ENCODE measurements around the gene RGS3. TPM values are rescaled to one million over a fixed set of nuclear protein-coding genes. Genes with fewer than 3 reads are reported as not detected.

RGS3 gene
- total and polyA plus RNA-seq, 2 of the 13 experiments (the other 11 are each of a cell fraction or from before 2014, with no cell fraction given), result 17.1 to 28.8 TPM

DNA sequence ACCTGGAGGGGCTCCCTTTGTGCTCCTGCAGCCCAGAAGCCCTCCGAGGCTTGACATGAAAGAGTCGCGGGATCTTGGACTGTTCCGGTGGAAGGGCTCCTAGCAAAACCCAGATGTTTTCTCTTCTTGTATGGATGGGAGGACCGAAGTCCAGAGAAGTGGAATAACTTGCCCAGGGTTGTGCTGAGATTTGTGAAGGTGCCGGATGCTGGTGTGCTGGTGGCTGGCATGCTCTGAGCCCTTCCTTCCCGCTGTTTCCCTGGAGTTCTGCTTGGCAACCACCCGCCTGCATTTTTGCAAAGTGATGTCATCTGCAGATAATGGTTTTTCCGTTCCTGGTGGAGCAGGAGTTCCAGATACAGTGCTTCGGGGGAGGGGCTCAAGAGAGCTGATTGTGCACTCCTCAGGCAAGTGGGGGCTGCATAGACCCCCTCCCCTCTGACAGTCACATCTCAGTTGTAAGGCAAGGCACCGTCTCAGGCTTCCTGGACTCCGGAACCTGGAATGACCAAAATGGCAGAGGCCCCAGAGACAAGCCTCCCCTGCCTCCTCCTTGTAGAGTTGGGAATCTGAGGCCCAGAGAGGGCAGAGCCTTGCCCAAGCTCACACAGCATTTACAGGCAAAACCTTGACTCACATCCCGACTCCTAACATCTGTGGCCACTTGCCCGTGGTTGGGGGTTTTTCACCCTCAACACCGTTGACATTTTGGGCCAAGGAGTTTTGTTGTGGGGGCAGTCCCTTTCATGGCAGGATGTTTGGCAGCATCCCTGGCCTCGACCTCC lies 157.0 kb downstream of the RGS3 start (continued):
- TF ChIP-seq, protein P1, sequence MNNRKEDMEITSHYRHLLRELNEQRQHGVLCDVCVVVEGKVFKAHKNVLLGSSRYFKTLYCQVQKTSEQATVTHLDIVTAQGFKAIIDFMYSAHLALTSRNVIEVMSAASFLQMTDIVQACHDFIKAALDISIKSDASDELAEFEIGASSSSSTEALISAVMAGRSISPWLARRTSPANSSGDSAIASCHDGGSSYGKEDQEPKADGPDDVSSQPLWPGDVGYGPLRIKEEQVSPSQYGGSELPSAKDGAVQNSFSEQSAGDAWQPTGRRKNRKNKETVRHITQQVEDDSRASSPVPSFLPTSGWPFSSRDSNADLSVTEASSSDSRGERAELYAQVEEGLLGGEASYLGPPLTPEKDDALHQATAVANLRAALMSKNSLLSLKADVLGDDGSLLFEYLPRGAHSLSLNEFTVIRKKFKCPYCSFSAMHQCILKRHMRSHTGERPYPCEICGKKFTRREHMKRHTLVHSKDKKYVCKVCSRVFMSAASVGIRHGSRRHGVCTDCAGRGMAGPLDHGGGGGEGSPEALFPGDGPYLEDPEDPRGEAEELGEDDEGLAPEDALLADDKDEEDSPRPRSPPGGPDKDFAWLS (CRISPR knock-in tag; IDR thresholded peaks at IDR 0.05; ENCODE audit: borderline replicate concordance), result no peak
- TF ChIP-seq, protein P2, sequence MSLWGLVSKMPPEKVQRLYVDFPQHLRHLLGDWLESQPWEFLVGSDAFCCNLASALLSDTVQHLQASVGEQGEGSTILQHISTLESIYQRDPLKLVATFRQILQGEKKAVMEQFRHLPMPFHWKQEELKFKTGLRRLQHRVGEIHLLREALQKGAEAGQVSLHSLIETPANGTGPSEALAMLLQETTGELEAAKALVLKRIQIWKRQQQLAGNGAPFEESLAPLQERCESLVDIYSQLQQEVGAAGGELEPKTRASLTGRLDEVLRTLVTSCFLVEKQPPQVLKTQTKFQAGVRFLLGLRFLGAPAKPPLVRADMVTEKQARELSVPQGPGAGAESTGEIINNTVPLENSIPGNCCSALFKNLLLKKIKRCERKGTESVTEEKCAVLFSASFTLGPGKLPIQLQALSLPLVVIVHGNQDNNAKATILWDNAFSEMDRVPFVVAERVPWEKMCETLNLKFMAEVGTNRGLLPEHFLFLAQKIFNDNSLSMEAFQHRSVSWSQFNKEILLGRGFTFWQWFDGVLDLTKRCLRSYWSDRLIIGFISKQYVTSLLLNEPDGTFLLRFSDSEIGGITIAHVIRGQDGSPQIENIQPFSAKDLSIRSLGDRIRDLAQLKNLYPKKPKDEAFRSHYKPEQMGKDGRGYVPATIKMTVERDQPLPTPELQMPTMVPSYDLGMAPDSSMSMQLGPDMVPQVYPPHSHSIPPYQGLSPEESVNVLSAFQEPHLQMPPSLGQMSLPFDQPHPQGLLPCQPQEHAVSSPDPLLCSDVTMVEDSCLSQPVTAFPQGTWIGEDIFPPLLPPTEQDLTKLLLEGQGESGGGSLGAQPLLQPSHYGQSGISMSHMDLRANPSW (CRISPR knock-in tag; IDR thresholded peaks at IDR 0.05; ENCODE audit: borderline replicate concordance), result no peak
- no peak for TF ChIP-seq ZMAT3 (CRISPR knock-in tag; conservative IDR thresholded peaks at IDR 0.05)
- peak; percentile 26; the same call in 1 of the 2 replicates for TF ChIP-seq HOXA3 (CRISPR knock-in tag; IDR thresholded peaks at IDR 0.05)
- TF ChIP-seq NFKB2 (CRISPR knock-in tag; IDR thresholded peaks at IDR 0.05; ENCODE audit: borderline replicate concordance), result 0 out of 2 replicates have a peak, but pooled peaks have one; percentile 33
- no peak for TF ChIP-seq FOXK2 (IDR thresholded peaks at IDR 0.05)
- TF ChIP-seq, protein P3, sequence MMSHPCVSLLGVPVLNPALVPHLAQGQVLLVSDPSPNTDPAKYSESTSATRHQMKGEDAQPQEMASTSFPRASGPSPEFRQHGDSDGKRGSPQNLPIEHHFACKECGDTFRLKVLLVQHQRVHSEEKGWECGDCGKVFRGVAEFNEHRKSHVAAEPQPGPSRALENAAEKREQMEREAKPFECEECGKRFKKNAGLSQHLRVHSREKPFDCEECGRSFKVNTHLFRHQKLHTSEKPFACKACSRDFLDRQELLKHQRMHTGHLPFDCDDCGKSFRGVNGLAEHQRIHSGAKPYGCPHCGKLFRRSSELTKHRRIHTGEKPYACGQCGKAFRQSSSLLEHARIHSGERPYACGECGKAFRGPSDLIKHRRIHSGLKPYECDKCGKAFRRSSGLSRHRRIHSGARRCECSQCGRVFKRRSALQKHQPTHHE (CRISPR knock-in tag; IDR thresholded peaks at IDR 0.05; ENCODE audit: borderline replicate concordance), result no peak
- TF ChIP-seq RARG (CRISPR knock-in tag; IDR thresholded peaks at IDR 0.05; ENCODE audit: low read depth), result no peak
- no peak for TF ChIP-seq NR1H2 (CRISPR knock-in tag; IDR thresholded peaks at IDR 0.05; ENCODE audit: borderline replicate concordance, low read depth)
- no peak for TF ChIP-seq TBP (CRISPR knock-in tag; IDR thresholded peaks at IDR 0.05)
- TF ChIP-seq, protein P4, sequence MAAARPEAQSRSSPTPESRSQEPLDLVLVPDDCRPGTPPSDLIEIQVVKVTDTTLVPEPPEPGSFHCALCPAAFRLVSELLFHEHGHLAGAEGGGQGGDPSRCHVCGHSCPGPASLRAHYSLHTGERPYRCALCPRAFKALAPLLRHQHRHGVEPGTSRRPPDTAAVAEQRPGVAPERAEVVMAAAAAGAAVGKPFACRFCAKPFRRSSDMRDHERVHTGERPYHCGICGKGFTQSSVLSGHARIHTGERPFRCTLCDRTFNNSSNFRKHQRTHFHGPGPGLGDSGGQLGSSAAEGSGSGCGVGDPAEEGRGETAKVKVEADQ (CRISPR knock-in tag; IDR thresholded peaks at IDR 0.05; ENCODE audit: borderline replicate concordance), result no peak
- TF ChIP-seq ARNT (IDR thresholded peaks at IDR 0.05), result no peak
- TF ChIP-seq ZFYVE20 (CRISPR knock-in tag; IDR thresholded peaks at IDR 0.05; ENCODE audit: borderline replicate concordance, low read depth), result no peak
- TF ChIP-seq SRSF9 (IDR thresholded peaks at IDR 0.05; ENCODE audit: borderline replicate concordance, insufficient read depth, low read depth, low read length, poor library complexity, severe bottlenecking), result no peak
- TF ChIP-seq CBFB (CRISPR knock-in tag; IDR thresholded peaks at IDR 0.05), result no peak
- TF ChIP-seq PCBP1 (IDR thresholded peaks at IDR 0.05; ENCODE audit: borderline replicate concordance, low read depth, low read length), result no peak
- TF ChIP-seq KAT2B (IDR thresholded peaks at IDR 0.05; ENCODE audit: borderline replicate concordance, low read depth, low read length), result no peak
- TF ChIP-seq, protein P5, sequence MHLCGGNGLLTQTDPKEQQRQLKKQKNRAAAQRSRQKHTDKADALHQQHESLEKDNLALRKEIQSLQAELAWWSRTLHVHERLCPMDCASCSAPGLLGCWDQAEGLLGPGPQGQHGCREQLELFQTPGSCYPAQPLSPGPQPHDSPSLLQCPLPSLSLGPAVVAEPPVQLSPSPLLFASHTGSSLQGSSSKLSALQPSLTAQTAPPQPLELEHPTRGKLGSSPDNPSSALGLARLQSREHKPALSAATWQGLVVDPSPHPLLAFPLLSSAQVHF (CRISPR knock-in tag; IDR thresholded peaks at IDR 0.05), result no peak
- no peak for TF ChIP-seq ATRX (CRISPR knock-in tag; IDR thresholded peaks at IDR 0.05; ENCODE audit: borderline replicate concordance)
- no peak for TF ChIP-seq ZNF615 (CRISPR knock-in tag; IDR thresholded peaks at IDR 0.05; ENCODE audit: borderline replicate concordance)
- TF ChIP-seq SOX5 (CRISPR knock-in tag; IDR thresholded peaks at IDR 0.05; ENCODE audit: borderline replicate concordance), result 0 out of 2 replicates have a peak, but pooled peaks have one; percentile 17
